ENCODE measurements around the gene FKBP15. TPM values are rescaled to one million over a fixed set of nuclear protein-coding genes. Genes with fewer than 3 reads are reported as not detected.

FKBP15 gene
- total and polyA plus RNA-seq, 8 donors, result 5.5 to 36.6 (median 13.7) TPM

DNA sequence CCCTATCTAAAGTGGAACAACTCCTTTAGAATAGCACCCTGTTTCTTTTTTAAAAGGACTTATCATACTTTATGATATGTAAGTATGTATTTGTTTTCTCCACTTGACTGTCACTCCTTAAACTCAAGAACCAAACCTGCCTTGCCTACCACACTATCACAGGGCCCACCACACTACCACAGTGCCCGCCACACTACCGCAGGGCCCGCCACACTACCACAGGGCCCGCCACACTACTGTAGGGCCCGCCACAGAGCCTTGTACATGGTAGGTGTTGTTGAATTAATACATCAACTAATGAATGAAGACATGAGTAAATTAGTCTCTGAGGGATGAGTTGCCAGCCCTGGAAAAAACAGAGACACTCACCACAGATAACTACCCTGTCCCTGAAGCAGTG lies 52.3 kb downstream of the FKBP15 start:
- Histone ChIP-seq H3K27ac (no peak overlapping the region), H3K4me3 (no peak overlapping the region), H3K4me1 (peaks cover 0 to 11% (median 0%) of the 10 kb centered on the region in 4 donors), H3K27me3 (no peaks in the 10 kb centered on the region), H3K9me3 (no peaks in the 10 kb centered on the region), H3K36me3 (peaks cover 88 to 100% (median 100%) of the 10 kb centered on the region in 4 donors)
- TF ChIP-seq, protein P1, sequence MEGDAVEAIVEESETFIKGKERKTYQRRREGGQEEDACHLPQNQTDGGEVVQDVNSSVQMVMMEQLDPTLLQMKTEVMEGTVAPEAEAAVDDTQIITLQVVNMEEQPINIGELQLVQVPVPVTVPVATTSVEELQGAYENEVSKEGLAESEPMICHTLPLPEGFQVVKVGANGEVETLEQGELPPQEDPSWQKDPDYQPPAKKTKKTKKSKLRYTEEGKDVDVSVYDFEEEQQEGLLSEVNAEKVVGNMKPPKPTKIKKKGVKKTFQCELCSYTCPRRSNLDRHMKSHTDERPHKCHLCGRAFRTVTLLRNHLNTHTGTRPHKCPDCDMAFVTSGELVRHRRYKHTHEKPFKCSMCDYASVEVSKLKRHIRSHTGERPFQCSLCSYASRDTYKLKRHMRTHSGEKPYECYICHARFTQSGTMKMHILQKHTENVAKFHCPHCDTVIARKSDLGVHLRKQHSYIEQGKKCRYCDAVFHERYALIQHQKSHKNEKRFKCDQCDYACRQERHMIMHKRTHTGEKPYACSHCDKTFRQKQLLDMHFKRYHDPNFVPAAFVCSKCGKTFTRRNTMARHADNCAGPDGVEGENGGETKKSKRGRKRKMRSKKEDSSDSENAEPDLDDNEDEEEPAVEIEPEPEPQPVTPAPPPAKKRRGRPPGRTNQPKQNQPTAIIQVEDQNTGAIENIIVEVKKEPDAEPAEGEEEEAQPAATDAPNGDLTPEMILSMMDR (IDR thresholded peaks at IDR 0.05), result no peak
- TF ChIP-seq EP300 (IDR thresholded peaks at IDR 0.05) (no peak), POLR2A (IDR thresholded peaks at IDR 0.05) (no peak), POLR2AphosphoS5 (IDR thresholded peaks at IDR 0.05) (no peak)
- intact Hi-C loops (cut with DNase I; ENCODE audit: low total_unique reads), result no loop called here
- WGBS, 5 donors, result 97 to 99% (median 98%) methylated on average over 5 of the region's 5 CpGs
- DNase-seq, result no peak

DNA sequence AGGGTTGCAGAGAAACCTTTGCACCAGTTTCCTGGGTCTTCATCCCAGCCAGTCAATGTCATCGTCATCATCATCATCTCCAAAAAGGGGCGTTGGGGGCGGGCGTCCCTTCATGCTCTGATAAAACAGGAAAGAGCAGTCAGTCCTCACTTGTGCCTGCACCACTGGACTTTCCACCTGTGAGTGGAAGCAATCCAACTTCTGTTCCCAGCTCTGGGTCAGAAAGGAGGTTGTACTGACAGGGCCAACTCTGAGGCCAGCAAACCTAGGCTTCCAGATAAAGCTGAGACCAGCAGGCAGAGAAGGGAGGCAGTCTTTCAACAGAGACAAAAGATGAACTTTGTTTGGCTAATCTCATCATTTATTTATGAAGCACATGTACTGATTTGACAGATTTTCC lies 55.0 kb downstream of the FKBP15 start:
- H3K36me3 ChIP-seq, result peaks cover 87 to 100% (median 100%) of the 10 kb centered on the region in 4 donors
- intact Hi-C loops (cut with DNase I; ENCODE audit: low total_unique reads), result no loop called here
- 76 to 95% (median 90%) methylated on average over 4 of the region's 4 CpGs for whole genome bisulfite sequencing, 5 donors
- no peaks in the 10 kb centered on the region for H3K9me3 ChIP-seq
- H3K27ac ChIP-seq, result no peak overlapping the region
- H3K4me1 ChIP-seq, result peaks cover 0 to 11% (median 0%) of the 10 kb centered on the region in 4 donors
- H3K27me3 ChIP-seq, result no peaks in the 10 kb centered on the region
- no peak for TF ChIP-seq POLR2A (IDR thresholded peaks at IDR 0.05)
- TF ChIP-seq, protein P1 (IDR thresholded peaks at IDR 0.05), result no peak
- no peak for TF ChIP-seq EP300 (IDR thresholded peaks at IDR 0.05)
- no peak for TF ChIP-seq POLR2AphosphoS5 (IDR thresholded peaks at IDR 0.05)
- DNase-seq, result no peak
- H3K4me3 ChIP-seq, result no peak overlapping the region

DNA sequence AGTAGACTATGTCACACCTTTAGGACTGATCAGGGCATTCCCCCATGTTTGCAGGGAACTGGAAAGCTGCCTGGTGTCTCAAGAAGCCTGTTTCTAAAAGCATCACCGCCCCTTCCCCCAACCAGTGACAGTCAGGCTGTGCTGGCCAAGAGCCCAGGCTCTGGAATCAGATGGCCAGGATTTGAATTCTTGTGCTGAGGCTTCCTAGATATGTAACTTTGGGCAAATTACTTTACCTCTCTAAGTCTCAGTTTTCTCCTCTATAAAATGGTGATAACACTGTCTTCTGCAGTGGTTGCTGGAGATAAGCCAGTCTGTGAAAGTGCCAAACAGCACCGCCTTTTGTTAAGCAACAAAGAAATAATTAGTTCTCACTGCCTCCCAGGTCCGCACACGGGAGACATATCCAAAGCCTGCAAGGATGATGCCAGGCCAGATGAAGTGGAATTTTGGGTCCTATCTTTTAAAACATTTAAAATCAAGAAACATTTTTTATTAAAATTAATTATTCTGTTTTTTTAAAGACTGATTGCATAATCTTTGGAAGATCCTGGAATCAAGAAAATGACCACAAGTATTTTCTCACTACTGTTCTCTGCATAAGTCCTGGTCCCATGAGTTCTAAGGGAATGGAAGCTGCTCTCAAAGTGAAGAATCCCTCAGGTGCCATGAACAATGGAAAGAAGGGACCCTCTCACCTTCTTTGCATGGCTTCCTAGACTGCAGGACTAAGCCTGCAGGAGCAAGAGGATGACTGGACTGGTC lies 56.4 kb downstream of the FKBP15 start:
- WGBS, 5 donors, result 55 to 70% (median 65%) methylated on average over 4 of the region's 4 CpGs
- H3K27ac ChIP-seq, result no peak overlapping the region
- intact Hi-C loops (cut with DNase I; ENCODE audit: low total_unique reads), result no loop called here
- H3K27me3 ChIP-seq, result no peaks in the 10 kb centered on the region
- H3K36me3 ChIP-seq, result peaks cover 77 to 100% (median 100%) of the 10 kb centered on the region in 4 donors
- H3K4me1 ChIP-seq, result peaks cover 0 to 11% (median 0%) of the 10 kb centered on the region in 4 donors
- TF ChIP-seq EP300 (IDR thresholded peaks at IDR 0.05) (no peak), POLR2A (IDR thresholded peaks at IDR 0.05) (no peak), POLR2AphosphoS5 (IDR thresholded peaks at IDR 0.05) (no peak)
- TF ChIP-seq, protein P1 (IDR thresholded peaks at IDR 0.05), result no peak
- H3K9me3 ChIP-seq, result no peaks in the 10 kb centered on the region
- no peak overlapping the region for H3K4me3 ChIP-seq
- DNase-seq, result no peak

DNA sequence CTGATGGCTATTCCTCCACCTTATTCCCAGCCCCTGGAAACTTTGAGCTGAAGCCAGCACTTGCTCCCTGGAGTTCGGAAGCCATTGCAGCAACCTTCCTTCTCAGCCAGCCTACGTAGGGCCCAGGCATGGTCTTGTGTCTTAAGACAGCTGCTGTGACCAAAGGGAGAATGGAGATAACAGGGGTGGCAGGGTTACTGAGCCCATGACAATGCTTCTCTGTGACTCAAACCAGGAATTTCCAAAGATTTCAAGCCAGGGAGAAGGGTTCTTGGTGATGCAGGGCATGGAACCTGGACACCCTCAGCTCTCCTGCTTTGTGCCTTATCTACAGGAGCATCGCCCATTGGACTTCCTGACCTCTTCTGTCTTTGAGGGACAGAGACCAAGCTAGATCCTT lies 58.1 kb downstream of the FKBP15 start:
- 61 to 67% (median 64%) methylated on average over 3 of the region's 3 CpGs for WGBS, 5 donors
- no peak for TF ChIP-seq POLR2AphosphoS5 (IDR thresholded peaks at IDR 0.05)
- TF ChIP-seq, protein P1 (IDR thresholded peaks at IDR 0.05), result no peak
- TF ChIP-seq POLR2A (IDR thresholded peaks at IDR 0.05), result no peak
- TF ChIP-seq EP300 (IDR thresholded peaks at IDR 0.05), result no peak
- Histone ChIP-seq H3K27ac (no peak overlapping the region), H3K4me1 (peaks cover 0 to 11% (median 0%) of the 10 kb centered on the region in 4 donors), H3K9me3 (no peaks in the 10 kb centered on the region), H3K27me3 (no peaks in the 10 kb centered on the region), H3K4me3 (no peak overlapping the region), H3K36me3 (peaks cover 67 to 100% (median 100%) of the 10 kb centered on the region in 4 donors)
- intact Hi-C loops (cut with DNase I; ENCODE audit: low total_unique reads), result no loop called here
- DNase-seq, result no peak

Data from stomach (tissue), 9 donors.